ENCODE results near the gene NCS1. TPM values are rescaled to one million over a fixed set of nuclear protein-coding genes. Genes with fewer than 3 reads are reported as not detected.

NCS1 gene
- total RNA-seq, 1 donor from 2014 or later = 50.0 TPM

- Mint-ChIP-seq H3K4me1 (ENCODE audit: low read depth) (peaks cover 36% of the 10 kb centered on the region), H3K27me3 (ENCODE audit: low read depth) (no peaks in the 10 kb centered on the region), H3K9me3 (ENCODE audit: low read depth) (no peaks in the 10 kb centered on the region), H3K36me3 (ENCODE audit: low read depth) (no peaks in the 10 kb centered on the region), H3K27ac (ENCODE audit: unreplicated experiment) (no peak overlapping the region), H3K4me3 (ENCODE audit: unreplicated experiment) (no peak overlapping the region)
- DNase-seq (ENCODE audit: low spot score) = no peak
- no peak for TF ChIP-seq CTCF (IDR thresholded peaks at IDR 0.05)
Measured at GRCh38 chr9:130174920-130175321, 2.7 kb downstream of the NCS1 start.

GRCh38 chr9:130175355-130175754, 3.2 kb downstream of the NCS1 start:
- Mint-ChIP-seq H3K4me1 (ENCODE audit: low read depth) (peaks cover 38% of the 10 kb centered on the region), H3K36me3 (ENCODE audit: low read depth) (no peaks in the 10 kb centered on the region), H3K4me3 (ENCODE audit: unreplicated experiment) (no peak overlapping the region), H3K27ac (ENCODE audit: unreplicated experiment) (no peak overlapping the region), H3K27me3 (ENCODE audit: low read depth) (no peaks in the 10 kb centered on the region), H3K9me3 (ENCODE audit: low read depth) (no peaks in the 10 kb centered on the region)
- peak; percentile 65 for DNase-seq (ENCODE audit: low spot score)
- no peak for TF ChIP-seq CTCF (IDR thresholded peaks at IDR 0.05)

- H3K4me1 Mint-ChIP-seq (ENCODE audit: low read depth) = peaks cover 38% of the 10 kb centered on the region
- no peaks in the 10 kb centered on the region for H3K9me3 Mint-ChIP-seq (ENCODE audit: low read depth)
- H3K27ac Mint-ChIP-seq (ENCODE audit: unreplicated experiment) = no peak overlapping the region
- no peaks in the 10 kb centered on the region for H3K36me3 Mint-ChIP-seq (ENCODE audit: low read depth)
- DNase-seq (ENCODE audit: low spot score) = no peak
- no peak for TF ChIP-seq CTCF (IDR thresholded peaks at IDR 0.05)
- H3K27me3 Mint-ChIP-seq (ENCODE audit: low read depth) = no peaks in the 10 kb centered on the region
- H3K4me3 Mint-ChIP-seq (ENCODE audit: unreplicated experiment) = no peak overlapping the region
Measured at GRCh38 chr9:130176760-130177159, 4.6 kb downstream of the NCS1 start.

DNA sequence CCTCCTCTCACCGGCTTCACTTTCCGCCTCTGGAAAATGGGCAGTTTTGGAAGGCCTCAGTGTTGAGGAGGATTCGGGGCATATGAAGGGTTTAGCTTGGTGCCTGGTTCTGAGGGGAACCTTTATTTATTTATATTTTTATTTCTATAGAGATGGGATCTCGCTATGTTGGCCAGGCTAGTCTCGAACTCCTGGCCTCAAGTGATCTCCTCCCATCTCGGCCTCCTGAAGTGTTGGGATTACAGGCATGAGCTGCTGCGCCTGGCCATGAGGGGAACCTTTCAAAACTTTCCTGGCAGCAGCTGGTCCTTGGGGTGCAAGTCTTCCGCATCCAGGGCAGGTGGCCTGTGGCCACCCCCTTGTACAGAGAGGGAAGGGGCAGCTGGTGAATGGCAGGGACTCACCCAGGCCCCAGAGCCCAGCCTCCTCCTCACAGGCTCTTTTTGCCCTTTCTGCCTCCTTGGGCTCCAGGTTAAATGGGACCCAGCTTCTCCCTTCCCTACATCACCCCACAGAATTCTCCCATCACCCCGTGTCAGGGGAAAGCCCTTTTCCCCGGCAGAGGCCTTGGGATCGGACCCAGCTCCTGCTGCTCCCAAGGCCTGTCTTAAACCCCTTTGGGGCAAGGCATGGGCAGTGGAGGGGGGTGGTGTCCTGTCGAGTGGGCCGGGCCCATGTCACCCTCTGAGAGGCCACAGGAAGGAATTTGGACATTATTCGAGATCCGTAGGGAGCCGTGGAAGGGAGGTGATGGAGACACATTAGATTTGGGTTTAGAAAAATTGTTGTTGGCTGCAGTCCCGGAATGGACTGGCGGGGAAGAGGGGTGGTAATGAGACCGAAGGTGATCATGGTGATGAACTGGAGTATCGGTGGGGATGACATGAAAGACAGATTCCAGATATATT, 5.9 kb downstream of the NCS1 start:
- Mint-ChIP-seq H3K27ac (ENCODE audit: unreplicated experiment) (peak overlapping the region; percentile 17), H3K4me3 (ENCODE audit: unreplicated experiment) (no peak overlapping the region), H3K4me1 (ENCODE audit: low read depth) (peaks cover 47% of the 10 kb centered on the region), H3K27me3 (ENCODE audit: low read depth) (no peaks in the 10 kb centered on the region), H3K36me3 (ENCODE audit: low read depth) (no peaks in the 10 kb centered on the region), H3K9me3 (ENCODE audit: low read depth) (no peaks in the 10 kb centered on the region)
- TF ChIP-seq CTCF (IDR thresholded peaks at IDR 0.05) = no peak
- no peak for DNase-seq (ENCODE audit: low spot score)

GRCh38 chr9:130179331-130179907, 7.2 kb downstream of the NCS1 start:
- H3K27ac Mint-ChIP-seq (ENCODE audit: unreplicated experiment) = peak overlapping the region; percentile 55
- H3K4me3 Mint-ChIP-seq (ENCODE audit: unreplicated experiment) = no peak overlapping the region
- H3K9me3 Mint-ChIP-seq (ENCODE audit: low read depth) = no peaks in the 10 kb centered on the region
- H3K4me1 Mint-ChIP-seq (ENCODE audit: low read depth) = peaks cover 47% of the 10 kb centered on the region
- TF ChIP-seq CTCF (IDR thresholded peaks at IDR 0.05) = no peak
- no peaks in the 10 kb centered on the region for H3K36me3 Mint-ChIP-seq (ENCODE audit: low read depth)
- DNase-seq (ENCODE audit: low spot score) = no peak
- no peaks in the 10 kb centered on the region for H3K27me3 Mint-ChIP-seq (ENCODE audit: low read depth)
